HEK293T (cell line): ENCODE data around the gene PPP1R10.
A peak's percentile ranks its signal among the peaks of the same experiment; 100 is the strongest.

ENCODE experiments used
- BHLHE40 ChIP-seq: fragments of 450-650 bp; IDR thresholded peaks from 2 replicates; pipeline ENCODE4 v1.6.1; 2016; ENCODE audit warnings: mild to moderate bottlenecking, moderate library complexity, borderline replicate concordance
- ELF4 ChIP-seq: fragments of 450-650 bp; IDR thresholded peaks from 2 replicates; pipeline ENCODE4 v1.6.1; 2017; ENCODE audit warnings: antibody characterized with exemption
- FOXA1 ChIP-seq: fragments of 450-650 bp; IDR thresholded peaks from 2 replicates; pipeline ENCODE4 v1.6.1; 2016; ENCODE audit warnings: mild to moderate bottlenecking
- FOXK2 ChIP-seq: fragments of 450-650 bp; IDR thresholded peaks from 2 replicates; pipeline ENCODE4 v1.6.1; 2016; ENCODE audit warnings: mild to moderate bottlenecking
- FOXM1 ChIP-seq: fragments of 450-650 bp; IDR thresholded peaks from 2 replicates; pipeline ENCODE4 v1.6.1; 2017; ENCODE audit warnings: mild to moderate bottlenecking, borderline replicate concordance
- L3MBTL2 ChIP-seq: fragments of 450-650 bp; conservative IDR thresholded peaks from 2 replicates; pipeline ENCODE4 v1.6.1; 2016; ENCODE audit warnings: mild to moderate bottlenecking
- LEF1 ChIP-seq: fragments of 450-650 bp; IDR thresholded peaks from 2 replicates; pipeline ENCODE4 v1.6.1; 2017; ENCODE audit warnings: mild to moderate bottlenecking, borderline replicate concordance
- NFRKB ChIP-seq: fragments of 450-650 bp; IDR thresholded peaks from 2 replicates; pipeline ENCODE4 v1.6.1; 2016; ENCODE audit warnings: mild to moderate bottlenecking, moderate library complexity
- SP1 ChIP-seq: fragments of 450-650 bp; IDR thresholded peaks from 2 replicates; pipeline ENCODE4 v1.6.1; 2017
- TARDBP ChIP-seq: fragments of 450-650 bp; IDR thresholded peaks from 2 replicates; pipeline ENCODE4 v1.6.1; 2016
- ZNF384 ChIP-seq: fragments of 450-650 bp; IDR thresholded peaks from 2 replicates; pipeline ENCODE4 v1.6.1; 2016
- TF ChIP-seq, protein P1 (sequence below): fragments of 450-650 bp; IDR thresholded peaks from 2 replicates; pipeline ENCODE4 v1.6.1; 2016

- no peak for TF ChIP-seq ZNF384
- no peak for TF ChIP-seq BHLHE40
- TF ChIP-seq SP1, result no peak
- peak; percentile 51; the same call in 1 of the 2 replicates for TF ChIP-seq ELF4
- TF ChIP-seq FOXM1, result no peak
- TF ChIP-seq NFRKB, result 0 out of 2 replicates have a peak, but pooled peaks have one; percentile 14
- TF ChIP-seq, protein P1, sequence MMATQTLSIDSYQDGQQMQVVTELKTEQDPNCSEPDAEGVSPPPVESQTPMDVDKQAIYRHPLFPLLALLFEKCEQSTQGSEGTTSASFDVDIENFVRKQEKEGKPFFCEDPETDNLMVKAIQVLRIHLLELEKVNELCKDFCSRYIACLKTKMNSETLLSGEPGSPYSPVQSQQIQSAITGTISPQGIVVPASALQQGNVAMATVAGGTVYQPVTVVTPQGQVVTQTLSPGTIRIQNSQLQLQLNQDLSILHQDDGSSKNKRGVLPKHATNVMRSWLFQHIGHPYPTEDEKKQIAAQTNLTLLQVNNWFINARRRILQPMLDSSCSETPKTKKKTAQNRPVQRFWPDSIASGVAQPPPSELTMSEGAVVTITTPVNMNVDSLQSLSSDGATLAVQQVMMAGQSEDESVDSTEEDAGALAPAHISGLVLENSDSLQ, result peak; percentile 23; the same call in 1 of the 2 replicates
- peak; percentile 66 for TF ChIP-seq L3MBTL2
- no peak; the same call in 1 of the 2 replicates for TF ChIP-seq LEF1
- no peak; the same call in 1 of the 2 replicates for TF ChIP-seq FOXK2
- TF ChIP-seq FOXA1, result no peak
- TF ChIP-seq TARDBP, result no peak
Observed at GRCh38 chr6:30617565-30618269, 674 bp upstream of the PPP1R10 start, which contains the start of gene MRPS18B.
